Prostate gland (tissue), 1 donor: ENCODE data around the gene PPP3R1.

Experiments used
- POLR2A ChIP-seq: fragments of 450-650 bp; IDR thresholded peaks from one replicate; pipeline ENCODE4 v1.6.1; 2016; ENCODE audit warnings: antibody characterized with exemption, mild to moderate bottlenecking
- POLR2AphosphoS5 ChIP-seq: sonication (generic); formaldehyde crosslinking; IDR thresholded peaks from one replicate; pipeline ENCODE4 v1.6.1; 2017; ENCODE audit warnings: antibody characterized with exemption

DNA sequence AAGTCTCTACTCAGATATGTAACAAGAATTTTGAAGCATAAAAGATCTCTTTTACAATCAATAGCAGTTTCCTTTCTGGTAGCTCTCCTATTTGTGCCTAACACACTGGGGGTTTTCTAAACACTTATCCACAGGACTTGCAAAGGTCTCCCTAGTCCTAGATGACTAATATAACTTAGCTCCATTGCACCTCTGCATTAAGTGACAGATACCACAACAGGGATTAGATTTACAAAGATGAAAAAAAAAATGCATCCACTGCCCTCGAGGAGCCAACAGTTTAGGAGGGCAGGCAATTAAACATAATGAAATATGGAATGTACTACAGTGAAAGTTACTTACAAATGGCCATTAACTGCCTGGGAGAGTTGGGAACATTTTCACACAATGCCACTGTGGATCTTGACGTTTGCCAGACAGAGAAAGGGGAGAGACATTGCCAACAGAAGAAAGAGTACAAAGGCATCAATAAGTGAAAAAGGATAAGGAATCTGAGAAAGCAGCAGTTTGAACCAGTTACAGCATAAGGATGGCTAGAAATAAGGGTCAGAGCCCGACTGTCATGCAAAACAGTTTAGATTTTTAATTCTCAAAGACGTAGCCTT is 14.3 kb downstream of the PPP3R1 start:
- TF ChIP-seq POLR2A = no peak
- no peak for TF ChIP-seq POLR2AphosphoS5
